Measurements from ENCODE around the gene IMP4.
A peak's percentile ranks its signal among the peaks of the same experiment; 100 is the strongest.

The IMP4 gene
- total RNA-seq: 30.2 to 183 (median 66.3) reads per million in 9 experiments

DNA sequence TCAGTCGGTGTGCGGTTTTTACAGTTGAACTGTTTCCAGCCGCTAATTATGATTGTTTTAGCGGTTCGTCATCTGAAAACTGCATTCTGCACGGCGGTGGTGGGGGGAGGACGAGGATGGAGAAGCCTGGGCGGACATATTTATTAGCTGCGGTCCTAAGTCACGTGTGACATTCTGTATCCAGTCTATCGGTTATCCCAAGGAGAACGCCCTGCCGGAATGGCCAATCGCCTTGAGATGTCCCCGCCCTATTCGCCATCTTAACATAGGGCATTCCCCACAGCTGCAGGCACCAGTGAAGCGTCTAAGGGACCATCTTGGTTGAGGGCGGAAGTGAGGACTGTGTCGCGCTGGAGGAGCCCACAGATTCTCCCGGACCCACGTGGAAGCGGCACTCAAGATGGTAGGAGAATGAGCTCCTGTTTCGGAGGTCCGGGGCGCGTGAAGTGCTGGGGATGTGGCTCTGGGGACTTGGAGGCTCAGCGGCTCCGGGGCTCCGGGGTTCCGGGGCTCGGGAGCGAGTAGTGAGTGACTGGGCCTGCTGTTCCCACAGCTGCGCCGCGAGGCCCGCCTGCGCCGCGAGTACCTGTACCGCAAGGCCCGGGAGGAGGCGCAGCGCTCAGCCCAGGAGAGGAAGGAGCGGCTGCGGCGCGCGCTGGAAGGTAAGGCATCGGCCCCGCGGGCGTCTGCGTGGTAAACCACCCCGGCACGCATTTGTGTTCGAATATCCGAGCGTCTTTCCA lies at the start of gene IMP4:
Gene IMP4, plus strand, starts transcription at position 365 of the 743 bp plus-strand sequence. Its CDS starts 36 bp downstream, at position 401.
- H3K4me1 Mint-ChIP-seq (ENCODE audit: low read depth in 2 of 2): peaks cover 24 to 33% of the 10 kb centered on the region in 2 donors
- DNase-seq (peak; percentile 94 to 96 (median 96)), ATAC-seq (replicated peaks) (peak; percentile 84)
- H3K9me3 Mint-ChIP-seq: no peaks in the 10 kb centered on the region
- no peaks in the 10 kb centered on the region for H3K27me3 Mint-ChIP-seq
- H3K36me3 Mint-ChIP-seq (ENCODE audit: insufficient read depth): peaks cover 40% of the 10 kb centered on the region
- H3K4me3 Mint-ChIP-seq: peak within 1 kb of the TSS; percentile 95 to 100
- H3K27ac Mint-ChIP-seq: peak within 1 kb of the TSS; percentile 99

DNA sequence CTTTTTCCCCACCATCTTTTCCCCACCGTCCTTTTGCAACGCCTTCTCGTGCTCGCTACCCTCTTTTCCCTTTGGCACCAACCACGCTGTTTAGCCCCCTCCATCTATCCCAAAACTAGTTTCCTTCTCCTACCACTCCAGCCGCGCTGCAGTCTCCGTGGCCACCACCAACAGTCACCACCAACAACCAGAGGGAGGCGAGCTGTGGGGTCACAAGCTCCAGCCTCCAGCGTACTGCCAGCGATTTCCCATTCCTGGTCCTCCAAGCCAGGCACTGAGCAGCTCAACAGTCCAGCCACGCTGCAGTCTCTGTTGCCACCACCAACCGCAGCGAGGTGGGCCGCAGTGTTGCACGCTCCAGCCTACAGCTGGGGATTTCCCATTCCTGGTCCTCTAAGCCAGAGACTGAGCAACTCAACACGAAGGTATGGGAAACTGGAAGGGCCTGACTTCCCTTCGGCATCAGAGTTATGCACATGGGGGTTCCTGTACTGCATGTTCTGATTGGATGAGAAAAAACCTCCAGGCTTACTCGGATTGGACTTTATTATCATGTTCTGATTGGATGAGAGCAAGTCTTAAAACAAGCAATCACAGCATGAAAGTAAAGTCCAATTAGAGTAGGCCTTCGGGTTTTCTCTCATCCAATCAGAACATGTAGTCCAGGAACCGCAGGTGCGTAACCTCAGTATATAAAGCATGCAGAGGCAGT lies 42.3 kb upstream of the IMP4 start:
- ATAC-seq (replicated peaks): no peak
- Mint-ChIP-seq H3K27me3 (peaks cover 36 to 38% of the 10 kb centered on the region in 2 donors), H3K9me3 (no peaks in the 10 kb centered on the region), H3K36me3 (ENCODE audit: insufficient read depth) (peaks cover 3% of the 10 kb centered on the region), H3K27ac (no peak overlapping the region), H3K4me3 (no peak overlapping the region), H3K4me1 (ENCODE audit: low read depth in 2 of 2) (no peaks in the 10 kb centered on the region)
- DNase-seq: no peak

DNA sequence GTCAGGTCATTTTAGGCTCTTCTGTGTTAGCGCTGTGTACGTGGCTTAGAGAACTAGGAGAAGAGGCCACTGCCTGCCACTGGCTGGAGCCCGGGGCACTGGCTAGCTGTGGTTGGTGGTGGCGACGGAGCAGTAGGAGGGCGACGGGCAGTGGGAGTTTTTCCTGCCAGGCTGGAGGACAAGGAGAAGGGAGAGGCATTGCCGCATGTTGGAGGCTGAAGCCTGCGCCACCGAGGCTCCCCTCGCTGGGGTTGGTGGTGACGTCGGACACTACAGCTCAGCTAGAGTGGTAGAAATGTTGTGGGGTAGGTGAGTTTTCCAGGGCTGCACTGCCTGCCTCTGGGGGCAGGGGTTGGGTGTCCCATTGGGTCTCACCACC lies 41.7 kb upstream of the IMP4 start:
- ATAC-seq (replicated peaks): no peak
- no peak for DNase-seq
- Mint-ChIP-seq H3K27ac (no peak overlapping the region), H3K36me3 (ENCODE audit: insufficient read depth) (peaks cover 3% of the 10 kb centered on the region), H3K4me1 (ENCODE audit: low read depth in 2 of 2) (no peaks in the 10 kb centered on the region), H3K27me3 (peaks cover 31 to 34% of the 10 kb centered on the region in 2 donors), H3K9me3 (no peaks in the 10 kb centered on the region), H3K4me3 (no peak overlapping the region)

DNA sequence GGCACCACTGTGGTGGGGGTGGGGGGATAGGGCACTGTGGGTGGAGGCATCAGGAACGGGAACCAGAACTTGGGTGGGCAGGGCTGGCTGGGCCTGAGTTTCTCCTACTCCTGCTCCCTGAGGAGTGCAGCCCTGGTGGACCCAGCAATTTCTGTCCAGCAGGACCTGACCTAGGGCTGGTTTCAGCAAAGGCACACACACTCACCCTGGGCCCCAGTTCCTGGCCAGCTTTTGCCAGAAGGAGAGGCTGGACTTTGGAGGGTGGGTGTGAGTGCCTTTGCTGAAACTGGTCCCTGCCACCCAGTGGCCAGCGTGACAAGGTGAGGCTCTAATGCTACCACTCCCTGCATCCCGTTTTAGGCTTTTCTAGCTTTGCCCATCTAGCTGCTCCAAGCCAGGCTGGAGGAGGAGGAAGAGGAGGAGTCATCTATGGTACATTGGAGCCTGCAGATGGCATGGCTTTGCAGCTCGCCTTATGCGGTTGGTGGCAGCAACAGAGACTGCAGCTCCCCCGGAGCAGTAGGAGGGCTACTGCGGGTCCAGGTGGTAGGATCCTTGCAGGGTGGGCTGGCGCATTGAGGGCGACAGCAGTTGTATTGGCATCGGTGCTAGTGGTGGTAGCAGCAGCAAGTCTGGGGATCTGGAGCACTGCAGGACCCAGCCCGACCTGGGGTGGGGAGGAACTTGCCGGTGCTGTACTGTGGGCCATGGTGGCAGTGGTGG lies 40.4 kb upstream of the IMP4 start:
- ATAC-seq (replicated peaks) (no peak), DNase-seq (no peak)
- Mint-ChIP-seq H3K9me3 (no peaks in the 10 kb centered on the region), H3K27ac (no peak overlapping the region), H3K27me3 (peaks cover 34 to 35% of the 10 kb centered on the region in 2 donors), H3K36me3 (ENCODE audit: insufficient read depth) (peaks cover 3% of the 10 kb centered on the region), H3K4me3 (no peak overlapping the region), H3K4me1 (ENCODE audit: low read depth in 2 of 2) (no peaks in the 10 kb centered on the region)

- no peak for ATAC-seq (replicated peaks)
- no peak overlapping the region for H3K27ac Mint-ChIP-seq
- no peaks in the 10 kb centered on the region for H3K4me1 Mint-ChIP-seq (ENCODE audit: low read depth in 2 of 2)
- no peaks in the 10 kb centered on the region for H3K9me3 Mint-ChIP-seq
- H3K36me3 Mint-ChIP-seq (ENCODE audit: insufficient read depth): peaks cover 3% of the 10 kb centered on the region
- no peak overlapping the region for H3K4me3 Mint-ChIP-seq
- no peak for DNase-seq
- peaks cover 25 to 28% of the 10 kb centered on the region in 2 donors for H3K27me3 Mint-ChIP-seq
These were observed 39.5 kb upstream of the IMP4 start for GRCh38 chr2:130303169-130303568.

DNA sequence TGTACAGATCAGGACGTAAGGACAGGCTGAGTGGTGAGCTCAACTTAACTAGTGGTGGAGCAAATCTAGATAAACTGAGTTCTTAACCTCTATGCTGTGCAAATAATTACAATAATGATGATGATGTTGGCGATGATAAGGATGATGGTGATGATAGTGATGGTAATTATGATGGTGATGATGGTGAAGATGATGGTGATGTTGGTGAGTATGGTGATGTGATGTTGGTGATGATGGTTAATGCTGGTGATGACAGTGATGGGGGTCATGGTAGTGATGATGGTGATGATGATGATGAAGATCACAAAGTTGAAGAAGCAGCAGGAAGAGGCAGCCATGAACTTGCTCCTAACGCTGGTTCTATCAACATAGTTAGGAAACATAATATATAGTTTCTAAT lies 38.0 kb upstream of the IMP4 start:
- Mint-ChIP-seq H3K4me3 (no peak overlapping the region), H3K27ac (no peak overlapping the region), H3K9me3 (no peaks in the 10 kb centered on the region)

DNA sequence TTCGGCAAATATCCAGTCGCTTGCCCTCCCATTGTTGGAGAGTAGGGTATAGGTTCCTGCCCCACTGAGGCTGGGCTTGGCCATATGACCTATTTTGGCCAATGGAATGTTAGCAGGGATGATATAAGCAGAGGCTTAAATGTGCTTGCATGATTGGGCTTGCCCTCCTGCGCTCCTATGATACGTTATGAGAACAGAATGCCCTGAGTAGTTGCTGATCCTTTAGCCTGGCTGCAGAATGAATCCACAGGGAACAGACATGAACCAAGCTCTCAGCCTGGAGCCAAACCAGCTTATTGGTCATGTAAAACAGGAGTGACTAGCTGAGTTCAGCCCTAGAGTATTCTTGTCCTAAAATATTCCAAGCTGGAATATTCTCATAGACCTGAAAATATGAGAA lies 34.8 kb upstream of the IMP4 start:
- Mint-ChIP-seq H3K36me3 (ENCODE audit: insufficient read depth) (no peaks in the 10 kb centered on the region), H3K4me3 (no peak overlapping the region), H3K9me3 (no peaks in the 10 kb centered on the region), H3K27ac (no peak overlapping the region), H3K4me1 (ENCODE audit: low read depth in 2 of 2) (no peaks in the 10 kb centered on the region), H3K27me3 (peaks cover 0 to 5% of the 10 kb centered on the region in 2 donors)
- no peak for ATAC-seq (replicated peaks)
- no peak for DNase-seq

More for the DNA sequence above, 38.0 kb upstream of the IMP4 start:
- Mint-ChIP-seq H3K27me3 (peaks cover 16 to 20% of the 10 kb centered on the region in 2 donors), H3K4me1 (ENCODE audit: low read depth in 2 of 2) (no peaks in the 10 kb centered on the region), H3K36me3 (ENCODE audit: insufficient read depth) (peaks cover 3% of the 10 kb centered on the region)
- DNase-seq: no peak
- no peak for ATAC-seq (replicated peaks)

DNA sequence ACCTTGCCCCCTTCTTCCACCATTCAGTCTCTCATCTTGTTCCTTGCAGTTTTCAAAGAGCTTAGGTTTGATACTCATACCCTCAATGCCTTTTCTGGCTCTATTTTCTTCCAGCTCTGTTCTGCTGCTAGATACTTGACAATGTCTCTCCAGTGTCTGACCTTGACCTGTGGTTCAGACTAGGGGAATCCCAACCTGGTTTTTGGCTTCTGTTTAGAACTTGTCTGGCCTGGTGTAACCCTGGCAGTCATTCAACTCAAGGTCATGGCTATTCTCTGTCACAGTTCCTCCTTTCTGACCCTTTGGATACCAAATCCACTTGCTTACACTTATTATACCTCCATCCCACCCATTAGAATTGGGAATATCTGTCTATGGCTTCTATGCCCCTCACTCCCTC lies 31.8 kb upstream of the IMP4 start:
- H3K4me3 Mint-ChIP-seq: no peak overlapping the region
- no peak overlapping the region for H3K27ac Mint-ChIP-seq
- no peak for ATAC-seq (replicated peaks)
- H3K36me3 Mint-ChIP-seq (ENCODE audit: insufficient read depth): no peaks in the 10 kb centered on the region
- no peaks in the 10 kb centered on the region for H3K4me1 Mint-ChIP-seq (ENCODE audit: low read depth in 2 of 2)
- DNase-seq: no peak
- peaks cover 5 to 10% of the 10 kb centered on the region in 2 donors for H3K27me3 Mint-ChIP-seq
- H3K9me3 Mint-ChIP-seq: no peaks in the 10 kb centered on the region

DNA sequence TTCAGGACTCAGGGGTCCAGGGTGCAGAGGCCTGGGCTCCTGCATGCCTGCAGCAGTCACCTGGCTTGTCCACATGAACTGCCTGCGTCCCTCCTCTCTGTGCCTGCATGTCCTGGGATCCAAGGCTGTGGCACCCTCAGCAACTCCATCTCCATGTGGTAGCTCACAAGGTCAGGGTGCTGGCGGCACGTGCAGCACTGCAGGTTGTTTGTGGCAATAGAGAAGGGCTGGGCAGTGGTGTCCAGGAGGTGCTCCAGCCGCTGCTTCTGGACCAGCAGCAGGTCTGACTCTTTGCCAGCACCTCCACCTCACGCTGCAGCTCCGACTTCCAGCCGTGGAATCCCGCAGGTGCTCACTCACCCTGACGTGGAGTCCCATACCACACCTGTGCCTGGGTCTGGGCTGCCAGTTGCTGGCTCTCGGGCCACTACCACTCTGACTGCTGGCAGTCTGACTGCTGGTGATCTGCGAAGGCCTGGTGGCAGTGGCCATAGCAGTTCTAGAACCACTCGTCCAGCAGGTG lies 28.8 kb upstream of the IMP4 start:
- peaks cover 4% of the 10 kb centered on the region for H3K36me3 Mint-ChIP-seq (ENCODE audit: insufficient read depth)
- no peaks in the 10 kb centered on the region for H3K9me3 Mint-ChIP-seq
- H3K27me3 Mint-ChIP-seq: peaks cover 6 to 19% of the 10 kb centered on the region in 2 donors
- no peaks in the 10 kb centered on the region for H3K4me1 Mint-ChIP-seq (ENCODE audit: low read depth in 2 of 2)
- no peak overlapping the region for H3K27ac Mint-ChIP-seq
- ATAC-seq (replicated peaks) (no peak), DNase-seq (no peak)
- no peak overlapping the region for H3K4me3 Mint-ChIP-seq

DNA sequence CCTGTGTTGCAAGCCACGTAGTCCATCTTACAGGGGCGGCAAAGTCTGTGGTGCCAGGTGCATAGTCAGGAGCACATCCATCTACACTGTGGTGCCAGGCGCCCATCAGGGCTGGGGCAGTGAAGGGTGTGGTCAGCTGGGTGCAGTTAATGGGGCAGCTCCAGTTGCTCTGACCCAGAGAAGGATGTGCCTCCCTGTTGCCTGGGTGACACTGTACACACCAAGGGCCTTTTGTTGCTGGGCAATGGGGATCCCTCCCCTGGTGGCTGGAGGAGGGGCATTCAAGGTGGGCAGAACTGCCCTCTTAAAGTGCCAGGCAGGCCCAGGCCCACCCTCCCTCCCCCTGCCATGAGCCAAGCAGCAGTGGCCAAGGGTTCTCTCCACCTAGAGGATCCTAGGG lies 28.3 kb upstream of the IMP4 start:
- DNase-seq (no peak), ATAC-seq (replicated peaks) (no peak)
- Mint-ChIP-seq H3K27me3 (peaks cover 11 to 24% of the 10 kb centered on the region in 2 donors), H3K9me3 (no peaks in the 10 kb centered on the region), H3K4me3 (no peak overlapping the region), H3K36me3 (ENCODE audit: insufficient read depth) (peaks cover 4% of the 10 kb centered on the region), H3K27ac (no peak overlapping the region), H3K4me1 (ENCODE audit: low read depth in 2 of 2) (no peaks in the 10 kb centered on the region)

DNA sequence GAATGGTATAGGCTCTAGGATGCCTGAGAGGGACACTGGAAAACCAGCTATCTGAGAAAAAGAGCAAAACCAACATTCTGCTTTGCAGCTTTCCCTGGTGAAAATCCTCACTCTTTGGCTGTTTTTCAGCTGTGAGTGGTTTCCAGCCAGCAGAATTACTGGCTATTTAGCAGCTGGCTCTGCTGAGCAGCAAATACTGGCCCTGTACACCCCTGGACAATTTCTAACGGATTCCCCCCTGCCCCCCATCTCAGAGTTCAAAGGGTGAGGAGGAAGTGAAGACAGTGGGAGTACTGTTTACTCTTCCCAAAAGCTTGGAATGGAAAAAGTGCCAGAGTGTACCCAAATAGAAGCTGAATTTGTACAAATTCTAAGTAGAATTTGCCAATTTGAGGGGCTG lies 26.1 kb upstream of the IMP4 start:
- DNase-seq (no peak), ATAC-seq (replicated peaks) (no peak)
- peaks cover 16 to 34% of the 10 kb centered on the region in 2 donors for H3K27me3 Mint-ChIP-seq
- no peaks in the 10 kb centered on the region for H3K9me3 Mint-ChIP-seq
- H3K36me3 Mint-ChIP-seq (ENCODE audit: insufficient read depth): peaks cover 4% of the 10 kb centered on the region
- no peak overlapping the region for H3K4me3 Mint-ChIP-seq
- no peaks in the 10 kb centered on the region for H3K4me1 Mint-ChIP-seq (ENCODE audit: low read depth in 2 of 2)
- H3K27ac Mint-ChIP-seq: no peak overlapping the region

- Mint-ChIP-seq H3K36me3 (ENCODE audit: insufficient read depth) (peaks cover 4% of the 10 kb centered on the region), H3K27me3 (peaks cover 27 to 47% of the 10 kb centered on the region in 2 donors), H3K27ac (no peak overlapping the region), H3K4me3 (no peak overlapping the region), H3K9me3 (no peaks in the 10 kb centered on the region), H3K4me1 (ENCODE audit: low read depth in 2 of 2) (no peaks in the 10 kb centered on the region)
- no peak for ATAC-seq (replicated peaks)
- DNase-seq: no peak
These were observed 23.8 kb upstream of the IMP4 start for GRCh38 chr2:130318906-130319305.

DNA sequence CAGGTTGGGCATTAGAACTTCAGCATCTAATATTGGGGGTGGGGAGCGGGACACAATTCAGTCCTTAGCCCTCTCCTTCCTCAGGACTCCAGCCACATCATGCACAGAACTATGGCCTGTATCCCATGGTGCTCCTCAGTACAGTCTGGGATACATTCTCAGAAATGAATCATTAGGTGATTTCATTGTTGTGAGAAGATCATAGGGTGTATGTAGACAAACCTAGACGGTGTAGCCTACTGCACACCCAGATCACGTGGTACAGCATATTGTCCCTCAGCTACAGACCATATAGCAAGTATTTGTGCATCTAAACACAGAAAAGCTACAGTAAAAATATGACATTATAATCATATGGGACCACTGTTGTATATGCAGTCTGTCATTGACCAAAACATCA lies 23.2 kb upstream of the IMP4 start:
- no peak for ATAC-seq (replicated peaks)

More for the DNA sequence above, 23.2 kb upstream of the IMP4 start:
- H3K9me3 Mint-ChIP-seq: no peaks in the 10 kb centered on the region
- H3K36me3 Mint-ChIP-seq (ENCODE audit: insufficient read depth): peaks cover 4% of the 10 kb centered on the region
- DNase-seq: no peak
- no peak overlapping the region for H3K27ac Mint-ChIP-seq
- H3K4me1 Mint-ChIP-seq (ENCODE audit: low read depth in 2 of 2): no peaks in the 10 kb centered on the region
- H3K27me3 Mint-ChIP-seq: peaks cover 33 to 53% of the 10 kb centered on the region in 2 donors
- H3K4me3 Mint-ChIP-seq: no peak overlapping the region

All from effector memory CD8-positive, alpha-beta T cell (primary cell).